Measurements from ENCODE around the gene ANKDD1A.
A peak's percentile ranks its signal among the peaks of the same experiment; 100 is the strongest.

Gene ANKDD1A

GRCh38 chr15:64985366-64986033 is 73.8 kb downstream of the ANKDD1A start:
- no peak for TF ChIP-seq TAF1 (IDR thresholded peaks at IDR 0.05; ENCODE audit: borderline replicate concordance, insufficient read depth, low read length)

- TF ChIP-seq POLR2AphosphoS5 (IDR thresholded peaks at IDR 0.05; ENCODE audit: low read depth, low read length), result no peak
- TF ChIP-seq SIN3A (IDR thresholded peaks at IDR 0.05; ENCODE audit: borderline replicate concordance, insufficient read depth, low read length), result no peak
- TF ChIP-seq FOXP2 (optimal IDR thresholded peaks at IDR 0.05; ENCODE audit: borderline replicate concordance, extremely low read depth, extremely low read length, insufficient read depth), result no peak
- TF ChIP-seq REST (IDR thresholded peaks at IDR 0.05; ENCODE audit: insufficient read depth in 1 of 2, low read depth in 2 of 2, low read length in 2 of 2), result no peak
- TF ChIP-seq TAF1 (IDR thresholded peaks at IDR 0.05; ENCODE audit: borderline replicate concordance, insufficient read depth, low read length), result no peak
These were observed 75.4 kb downstream of the ANKDD1A start for GRCh38 chr15:64987136-64987535.

- TF ChIP-seq POLR2AphosphoS5 (IDR thresholded peaks at IDR 0.05; ENCODE audit: low read depth, low read length), result peak; percentile 78
- TF ChIP-seq FOXP2 (optimal IDR thresholded peaks at IDR 0.05; ENCODE audit: borderline replicate concordance, extremely low read depth, extremely low read length, insufficient read depth), result peak; percentile 68
- 0 out of 2 replicates have a peak, but pooled peaks have one; percentile 17 for TF ChIP-seq SIN3A (IDR thresholded peaks at IDR 0.05; ENCODE audit: borderline replicate concordance, insufficient read depth, low read length)
- no peak for TF ChIP-seq REST (IDR thresholded peaks at IDR 0.05; ENCODE audit: insufficient read depth in 1 of 2, low read depth in 2 of 2, low read length in 2 of 2)
- TF ChIP-seq TAF1 (IDR thresholded peaks at IDR 0.05; ENCODE audit: borderline replicate concordance, insufficient read depth, low read length), result peak; percentile 33; the same call in 1 of the 2 replicates
These were observed 77.9 kb downstream of the ANKDD1A start, which contains the start of gene SPG21 for GRCh38 chr15:64989416-64990167. TSS of gene SPG21 (minus strand) at chr15:64989914. CDS start at chr15:64983569, 6,345 bp downstream.

- TF ChIP-seq FOXP2 (optimal IDR thresholded peaks at IDR 0.05; ENCODE audit: borderline replicate concordance, extremely low read depth, extremely low read length, insufficient read depth) (no peak), POLR2AphosphoS5 (IDR thresholded peaks at IDR 0.05; ENCODE audit: low read depth, low read length) (no peak; the same call in 1 of the 2 replicates), SIN3A (IDR thresholded peaks at IDR 0.05; ENCODE audit: borderline replicate concordance, insufficient read depth, low read length) (no peak), TAF1 (IDR thresholded peaks at IDR 0.05; ENCODE audit: borderline replicate concordance, insufficient read depth, low read length) (no peak), REST (IDR thresholded peaks at IDR 0.05; ENCODE audit: insufficient read depth in 1 of 2, low read depth in 2 of 2, low read length in 2 of 2) (no peak)
These were observed 78.4 kb downstream of the ANKDD1A start for GRCh38 chr15:64990168-64990470.

- TF ChIP-seq REST (IDR thresholded peaks at IDR 0.05; ENCODE audit: insufficient read depth in 1 of 2, low read depth in 2 of 2, low read length in 2 of 2) (no peak), TAF1 (IDR thresholded peaks at IDR 0.05; ENCODE audit: borderline replicate concordance, insufficient read depth, low read length) (no peak), SIN3A (IDR thresholded peaks at IDR 0.05; ENCODE audit: borderline replicate concordance, insufficient read depth, low read length) (no peak), FOXP2 (optimal IDR thresholded peaks at IDR 0.05; ENCODE audit: borderline replicate concordance, extremely low read depth, extremely low read length, insufficient read depth) (no peak), POLR2AphosphoS5 (IDR thresholded peaks at IDR 0.05; ENCODE audit: low read depth, low read length) (no peak)
These were observed 79.9 kb downstream of the ANKDD1A start for GRCh38 chr15:64991536-64992135.

All from PFSK-1 (cell line).